Activated B cell treated with CpG ODN at 0.5 μM for 24 hours (primary cell): ENCODE measurements around the gene PNKP. TPM values are rescaled to one million over a fixed set of nuclear protein-coding genes. Genes with fewer than 3 reads are reported as not detected.
A peak's percentile ranks its signal among the peaks of the same experiment; 100 is the strongest.

Experiments
- ATAC-seq: fragments of 200-7000 bp; cut with Tn5 transposase; one replicate; pipeline ENCODE4 v1.10.0; 2021; ENCODE audit warnings: low read depth, mild to moderate bottlenecking, moderate library complexity
- CTCF ChIA-PET: fragments of 350-600 bp; sonication (Branson Sonifier 250); formaldehyde crosslinking; loops from one replicate; lab custom pipeline; 2021; ENCODE audit warnings: antibody characterized with exemption; lab: Charles Lee
- POLR2A ChIA-PET: fragments of 350-600 bp; sonication (Branson Sonifier 250); formaldehyde crosslinking; loops from one replicate; lab custom pipeline; 2021; ENCODE audit warnings: antibody characterized with exemption; lab: Charles Lee
- DNase-seq: peaks from one replicate; pipeline ENCODE4 v3.0.0; 2022
- H3K27ac Mint-ChIP-seq: one replicate; pipeline ENCODE4 v1.8.0; 2020; ENCODE audit warnings: mixed read lengths
- H3K27me3 Mint-ChIP-seq: one replicate; pipeline ENCODE4 v1.8.0; 2021; ENCODE audit warnings: mixed read lengths
- H3K36me3 Mint-ChIP-seq: one replicate; pipeline ENCODE4 v1.8.0; 2021; ENCODE audit warnings: low read depth, mixed read lengths
- H3K4me1 Mint-ChIP-seq: one replicate; pipeline ENCODE4 v1.8.0; 2021; ENCODE audit warnings: mixed read lengths
- H3K4me3 Mint-ChIP-seq: one replicate; pipeline ENCODE4 v1.8.0; 2020; ENCODE audit warnings: mild to moderate bottlenecking, mixed read lengths
- H3K9me3 Mint-ChIP-seq: one replicate; pipeline ENCODE4 v1.8.0; 2020; ENCODE audit warnings: mixed read lengths
- CTCF ChIP-seq: fragments of 200-600 bp; IDR thresholded peaks from one replicate; pipeline ENCODE4 v1.8.0; 2022; ENCODE audit warnings: antibody characterized with exemption, mild to moderate bottlenecking
- intact Hi-C: fragments of 100-400 bp; cut with micrococcal nuclease; formaldehyde crosslinking; loops from one replicate; pipeline ENCODE4 v1.15.1; 2024
- total RNA-seq: library from RNA; stranded (reverse); gene quantifications from 2 replicates; pipeline ENCODE4 v1.2.3, GENCODE V29; 2022

PNKP gene
- total RNA-seq, 1 donor from 2014 or later, result 205 TPM

GRCh38 chr19:49894879-49895565, 27.6 kb upstream of the PNKP start:
- H3K9me3 Mint-ChIP-seq, result no peaks in the 10 kb centered on the region
- ATAC-seq, result no peak
- no peak for TF ChIP-seq CTCF
- H3K4me3 Mint-ChIP-seq, result peak overlapping the region; percentile 87
- peak overlapping the region; percentile 65 for H3K27ac Mint-ChIP-seq
- intact Hi-C loops, result loop anchor here (10.0 kb wide), 1 partner anchor 560 kb away; the partner anchor contains the start of gene CD37
- H3K27me3 Mint-ChIP-seq, result no peaks in the 10 kb centered on the region
- H3K4me1 Mint-ChIP-seq, result peaks cover 70% of the 10 kb centered on the region
- ChIA-PET POLR2A (interaction anchor here (0.8 to 11.5 kb wide), 7 partner anchors 17 to 128 kb away, joined by 3 to 317 read pairs (median 14); partner anchors contain the start of genes AKT1S1, AP2A1, ATF5 and NUP62), CTCF (interaction anchor here (1.4 kb wide), 1 partner anchor 19 kb away, joined by 4 read pairs; no protein-coding TSS in a partner anchor)
- DNase-seq, result no peak
- peaks cover 8% of the 10 kb centered on the region for H3K36me3 Mint-ChIP-seq

- ChIA-PET POLR2A (interaction anchor here (0.7 to 11.5 kb wide), 7 partner anchors 15 to 490 kb away, joined by 5 to 317 read pairs (median 9); partner anchors contain the start of genes AKT1S1, ATF5, NUP62 and POLD1), CTCF (no interaction called here)
- no peaks in the 10 kb centered on the region for H3K27me3 Mint-ChIP-seq
- H3K27ac Mint-ChIP-seq, result no peak overlapping the region
- H3K4me1 Mint-ChIP-seq, result peaks cover 74% of the 10 kb centered on the region
- no peak overlapping the region for H3K4me3 Mint-ChIP-seq
- H3K9me3 Mint-ChIP-seq, result no peaks in the 10 kb centered on the region
- no peak for DNase-seq
- intact Hi-C loops, result loop anchor here (10.0 kb wide), 1 partner anchor 559 kb away; the partner anchor contains the start of gene CD37
- ATAC-seq, result no peak
- H3K36me3 Mint-ChIP-seq, result peaks cover 8% of the 10 kb centered on the region
- TF ChIP-seq CTCF, result no peak
Measured at GRCh38 chr19:49894011-49894664, 26.8 kb upstream of the PNKP start.

- peaks cover 70% of the 10 kb centered on the region for H3K4me1 Mint-ChIP-seq
- no peak for ATAC-seq
- peak overlapping the region; percentile 35 for H3K27ac Mint-ChIP-seq
- no peak for TF ChIP-seq CTCF
- intact Hi-C loops, result loop anchor here (10.0 kb wide), 1 partner anchor 558 kb away; the partner anchor contains the start of gene CD37
- H3K36me3 Mint-ChIP-seq, result peaks cover 8% of the 10 kb centered on the region
- no peaks in the 10 kb centered on the region for H3K9me3 Mint-ChIP-seq
- no peak for DNase-seq
- H3K4me3 Mint-ChIP-seq, result no peak overlapping the region
- ChIA-PET POLR2A (interaction anchor here (2.5 to 11.5 kb wide), 3 partner anchors 16 to 39 kb away, joined by 14 to 317 read pairs (median 229); partner anchors contain the start of genes AKT1S1, ATF5, NUP62 and TBC1D17), CTCF (interaction anchor here (1.0 kb wide), 1 partner anchor 16 kb away, joined by 3 read pairs; the partner anchor contains the start of gene AKT1S1)
- no peaks in the 10 kb centered on the region for H3K27me3 Mint-ChIP-seq
Measured at GRCh38 chr19:49892716-49893115, 25.3 kb upstream of the PNKP start.

- H3K36me3 Mint-ChIP-seq, result peaks cover 9% of the 10 kb centered on the region
- no peaks in the 10 kb centered on the region for H3K27me3 Mint-ChIP-seq
- DNase-seq, result no peak
- ATAC-seq, result no peak
- ChIA-PET CTCF (interaction anchor here (1.3 kb wide), 1 partner anchor 24 kb away, joined by 3 read pairs; no protein-coding TSS in a partner anchor), POLR2A (interaction anchor here (0.6 to 11.5 kb wide), 4 partner anchors 14 to 1438 kb away, joined by 5 to 317 read pairs (median 121); partner anchors contain the start of genes AKT1S1, ATF5, NUP62 and TBC1D17)
- peaks cover 57% of the 10 kb centered on the region for H3K4me1 Mint-ChIP-seq
- peak overlapping the region; percentile 44 for H3K4me3 Mint-ChIP-seq
- no peak for TF ChIP-seq CTCF
- intact Hi-C loops, result loop anchor here (10.0 kb wide), 1 partner anchor 557 kb away; the partner anchor contains the start of gene CD37
- no peaks in the 10 kb centered on the region for H3K9me3 Mint-ChIP-seq
- no peak overlapping the region for H3K27ac Mint-ChIP-seq
Measured at GRCh38 chr19:49891393-49891792, 24.0 kb upstream of the PNKP start.
